ENCODE data around the gene MT1X. TPM values are rescaled to one million over a fixed set of nuclear protein-coding genes. Genes with fewer than 3 reads are reported as not detected.
"Not testable (repeated sequence)": the region's sequence is repeated elsewhere in the genome, so short reads cannot be mapped to it uniquely, and the experiment has no call there.

Gene MT1X
- total RNA-seq, 1 donor from 2014 or later = 603 TPM

DNA sequence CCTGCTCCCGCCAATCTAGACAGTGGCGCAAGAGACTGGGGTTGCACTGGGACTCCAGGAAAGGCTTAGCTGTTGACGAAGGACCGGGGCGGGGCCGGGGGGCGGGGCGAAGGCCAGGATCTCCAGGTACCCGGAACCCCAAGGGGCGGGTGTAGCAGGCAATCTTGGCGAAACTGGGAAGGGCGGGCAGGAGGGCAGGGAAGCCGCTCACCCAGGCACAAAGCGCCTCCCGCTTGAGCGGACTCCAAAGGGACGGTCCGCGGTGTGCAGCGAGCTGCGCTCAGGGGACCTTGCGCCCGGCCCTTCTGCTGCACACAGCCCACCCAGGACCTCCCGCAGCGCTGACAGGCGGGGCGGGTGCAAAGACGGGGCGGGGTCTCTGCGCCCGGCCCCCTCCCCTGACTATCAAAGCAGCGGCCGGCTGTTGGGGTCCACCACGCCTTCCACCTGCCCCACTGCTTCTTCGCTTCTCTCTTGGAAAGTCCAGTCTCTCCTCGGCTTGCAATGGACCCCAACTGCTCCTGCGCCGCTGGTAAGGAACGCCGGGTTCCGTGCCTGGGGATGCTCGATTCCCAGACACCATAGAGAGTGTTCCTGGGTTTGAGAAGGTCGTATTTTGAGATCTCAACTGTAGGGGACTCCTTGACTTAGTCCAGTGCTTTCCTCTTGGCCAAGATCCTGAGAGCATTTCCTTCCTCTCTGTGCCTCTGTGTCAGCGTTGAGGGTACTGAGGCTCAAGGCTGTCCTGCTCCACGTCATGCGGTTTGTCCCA, 24.5 kb upstream of the MT1X start, which contains the start of gene MT1F:
Gene MT1F, plus strand, starts transcription at position 405 of the 772 bp plus-strand sequence. Its CDS starts 100 bp downstream, at position 505.
- ATAC-seq = peak; percentile 89

DNA sequence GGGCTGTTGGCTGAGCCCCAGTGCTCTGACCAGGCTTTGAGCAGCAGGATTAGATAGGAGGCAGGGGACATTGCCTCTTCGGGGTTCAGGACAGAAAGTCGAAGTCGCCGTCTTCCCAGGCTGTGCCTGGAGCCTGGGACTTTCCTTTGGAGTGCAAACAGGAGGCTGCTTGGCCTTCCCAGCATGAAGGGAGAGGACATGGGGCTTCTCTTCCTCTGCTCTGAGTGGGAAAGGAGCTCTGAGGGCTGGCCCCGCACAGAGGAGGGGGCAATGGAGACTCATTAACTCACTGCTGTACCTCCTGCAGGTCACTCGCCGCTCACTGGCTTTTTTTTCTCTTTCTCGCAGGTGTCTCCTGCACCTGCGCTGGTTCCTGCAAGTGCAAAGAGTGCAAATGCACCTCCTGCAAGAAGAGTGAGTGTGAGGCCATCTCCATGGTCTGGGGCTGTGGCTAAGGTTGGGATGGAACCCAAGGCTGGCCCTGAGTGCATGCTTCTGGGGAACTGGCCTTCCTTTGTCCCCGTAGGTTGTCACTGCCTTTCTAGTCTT, 23.9 kb upstream of the MT1X start:
- no peak for ATAC-seq

DNA sequence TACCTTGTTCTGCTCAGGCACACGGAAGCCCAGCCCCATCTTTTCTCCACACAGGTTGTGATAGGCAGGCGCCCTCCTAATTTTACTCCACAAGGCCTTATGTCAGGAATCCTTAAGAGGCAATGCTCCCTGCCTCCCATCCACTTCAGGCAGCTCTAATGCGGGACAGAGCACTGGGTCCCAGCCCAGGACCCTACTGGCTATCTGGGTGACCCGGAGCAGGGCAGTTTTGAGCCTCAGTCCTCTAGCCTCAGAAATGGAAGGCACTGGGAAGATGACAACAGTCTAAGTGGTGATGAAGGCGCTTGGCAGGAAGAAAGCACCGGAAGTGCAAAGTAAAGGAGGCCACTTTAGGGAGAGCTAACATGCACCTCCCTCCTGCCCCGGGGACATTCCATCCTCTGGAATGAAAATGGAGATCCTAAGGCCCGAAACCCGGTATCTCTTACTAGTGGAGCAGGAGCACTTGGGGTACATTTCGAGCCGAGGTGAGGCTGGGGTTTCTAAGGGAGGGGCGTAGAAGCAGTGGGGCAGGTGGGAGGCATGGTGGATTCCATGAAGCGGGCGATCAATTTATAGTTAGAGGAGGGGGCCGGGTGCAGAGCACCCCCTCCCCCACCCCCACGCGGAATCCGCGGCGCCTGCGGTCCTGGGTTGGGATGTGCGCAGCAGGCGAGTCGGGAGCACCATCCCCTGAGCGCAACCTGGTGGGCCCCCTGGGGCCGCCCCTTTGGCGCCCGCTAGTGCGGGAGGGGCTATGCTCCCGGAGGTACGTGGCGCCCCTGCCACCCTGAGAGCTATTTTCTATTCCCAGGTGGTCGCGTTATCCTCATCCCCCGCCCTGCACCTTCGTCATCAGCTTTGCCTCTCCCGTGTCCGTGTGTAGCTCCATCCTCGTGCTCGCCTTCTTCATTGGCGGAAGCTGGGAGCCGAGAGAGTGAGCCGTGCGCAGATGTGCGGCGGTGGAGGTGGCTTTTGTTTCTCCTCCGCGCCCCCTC, 19.6 kb upstream of the MT1X start:
- no peak for ATAC-seq

DNA sequence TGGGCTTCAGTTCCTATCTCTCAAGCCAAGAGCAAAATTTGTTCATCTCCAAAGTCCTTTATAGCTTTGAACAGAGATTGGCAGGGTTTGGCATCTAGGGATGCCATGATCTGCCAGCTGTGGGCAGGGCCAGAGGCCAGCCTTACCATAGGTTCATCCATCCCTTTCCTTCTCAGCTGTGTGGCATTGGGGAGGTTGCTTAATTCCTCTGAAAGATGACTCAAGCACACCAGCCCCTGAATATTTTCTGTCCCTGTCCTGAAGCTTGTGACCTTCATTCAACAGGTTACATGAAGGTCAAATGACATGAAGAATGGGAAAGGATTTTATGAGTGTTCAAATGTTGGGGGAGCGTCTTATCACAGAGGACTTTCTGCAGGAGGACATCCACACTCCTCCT, 17.8 kb upstream of the MT1X start:
- no peak for ATAC-seq

DNA sequence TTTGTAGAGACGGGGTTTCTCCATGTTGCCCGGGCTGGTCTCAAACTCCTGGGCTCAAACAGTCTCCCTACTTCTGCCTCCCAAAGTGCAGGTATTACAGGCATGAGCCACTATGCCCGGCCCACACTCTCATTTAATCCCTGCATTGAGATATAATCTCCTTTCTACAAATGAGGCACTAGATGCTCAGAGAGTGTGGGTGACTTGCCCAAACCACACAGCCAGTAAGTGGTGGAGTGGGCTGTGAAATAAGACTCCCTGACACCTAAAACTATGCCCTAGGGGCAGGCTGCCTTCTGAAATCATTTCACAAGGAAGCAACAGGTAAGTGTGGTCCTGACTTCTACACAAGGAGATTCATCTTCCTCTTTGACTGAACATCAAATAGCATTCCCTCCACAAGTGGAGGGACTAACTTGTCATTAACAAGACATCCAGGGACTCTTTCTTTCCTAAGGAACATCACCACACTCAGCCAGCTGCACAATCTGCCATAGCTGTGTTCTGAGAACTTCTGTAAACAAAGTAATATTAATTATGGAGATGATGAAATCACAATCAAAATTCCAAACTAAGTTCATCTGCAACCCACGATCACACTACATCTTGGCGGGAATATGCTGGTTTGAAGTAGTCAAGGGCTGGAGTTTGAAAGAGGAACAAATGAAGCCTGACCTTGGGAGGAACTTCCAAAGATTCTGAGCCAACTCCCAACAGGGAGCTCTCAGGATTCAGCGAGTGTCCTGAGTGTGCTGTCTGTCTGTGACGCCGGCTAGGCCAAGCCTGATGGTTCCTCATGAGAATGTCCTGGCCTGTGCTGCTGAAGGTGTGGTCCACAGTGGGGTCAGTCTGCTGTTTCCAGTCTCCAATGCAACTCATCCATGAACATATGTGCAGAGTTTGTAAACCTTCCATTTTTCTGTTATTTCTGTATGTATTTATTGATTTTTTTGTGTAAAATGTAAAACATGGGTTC, 16.7 kb upstream of the MT1X start:
- not testable (repeated sequence) for ATAC-seq

DNA sequence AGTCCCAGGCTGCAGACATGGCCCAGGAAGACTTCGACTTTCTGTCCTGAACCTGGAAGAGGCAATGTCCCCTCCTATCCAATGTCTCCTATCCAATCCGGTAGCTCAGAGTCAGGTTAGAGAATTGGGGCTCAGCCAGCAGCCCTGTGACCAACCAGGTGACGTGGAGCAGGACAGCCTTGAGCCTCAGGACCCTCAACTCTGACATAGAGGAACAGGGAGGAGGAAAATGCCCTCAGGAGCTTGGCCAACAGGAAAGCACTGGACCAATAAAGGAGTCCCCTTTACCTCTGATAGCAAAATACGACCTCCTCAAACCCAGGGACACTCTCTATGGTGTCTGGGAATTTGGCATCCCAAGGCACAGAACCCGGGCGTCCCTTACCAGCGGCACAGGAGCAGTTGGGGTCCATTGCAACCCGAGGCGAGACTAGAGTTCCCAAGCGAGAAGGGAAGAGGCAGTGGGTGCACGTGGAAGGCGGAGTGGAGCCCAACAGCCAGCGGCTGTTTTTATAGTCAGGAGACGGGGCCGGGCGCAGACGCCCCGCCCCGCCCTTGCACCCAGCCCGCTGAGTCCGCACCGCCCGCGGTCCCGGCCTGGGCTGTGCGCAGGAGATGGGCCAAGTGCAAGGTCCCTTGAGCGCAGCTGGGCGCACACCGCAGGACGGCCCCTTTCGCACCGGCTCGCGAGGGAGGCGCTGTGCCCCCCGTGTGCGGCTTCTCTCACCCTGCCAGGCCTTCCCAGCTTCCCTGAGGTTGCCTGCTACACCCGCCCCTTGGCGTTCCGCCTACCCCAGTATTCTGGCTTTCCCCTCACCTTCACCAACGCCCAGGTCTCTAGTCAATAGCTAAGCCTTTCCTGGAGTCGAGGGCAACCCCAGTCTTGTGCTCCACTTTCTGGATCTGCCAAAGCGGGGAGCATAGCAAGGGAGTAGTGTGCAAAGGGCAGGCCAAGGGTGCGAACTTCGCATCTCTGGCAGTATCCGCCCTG, 14.4 kb upstream of the MT1X start, which contains the start of gene MT1G:
Gene MT1G, minus strand, starts transcription at position 485 of the 991 bp plus-strand sequence. Its CDS starts 72 bp downstream, at position 413.
- ATAC-seq = peak; percentile 80

DNA sequence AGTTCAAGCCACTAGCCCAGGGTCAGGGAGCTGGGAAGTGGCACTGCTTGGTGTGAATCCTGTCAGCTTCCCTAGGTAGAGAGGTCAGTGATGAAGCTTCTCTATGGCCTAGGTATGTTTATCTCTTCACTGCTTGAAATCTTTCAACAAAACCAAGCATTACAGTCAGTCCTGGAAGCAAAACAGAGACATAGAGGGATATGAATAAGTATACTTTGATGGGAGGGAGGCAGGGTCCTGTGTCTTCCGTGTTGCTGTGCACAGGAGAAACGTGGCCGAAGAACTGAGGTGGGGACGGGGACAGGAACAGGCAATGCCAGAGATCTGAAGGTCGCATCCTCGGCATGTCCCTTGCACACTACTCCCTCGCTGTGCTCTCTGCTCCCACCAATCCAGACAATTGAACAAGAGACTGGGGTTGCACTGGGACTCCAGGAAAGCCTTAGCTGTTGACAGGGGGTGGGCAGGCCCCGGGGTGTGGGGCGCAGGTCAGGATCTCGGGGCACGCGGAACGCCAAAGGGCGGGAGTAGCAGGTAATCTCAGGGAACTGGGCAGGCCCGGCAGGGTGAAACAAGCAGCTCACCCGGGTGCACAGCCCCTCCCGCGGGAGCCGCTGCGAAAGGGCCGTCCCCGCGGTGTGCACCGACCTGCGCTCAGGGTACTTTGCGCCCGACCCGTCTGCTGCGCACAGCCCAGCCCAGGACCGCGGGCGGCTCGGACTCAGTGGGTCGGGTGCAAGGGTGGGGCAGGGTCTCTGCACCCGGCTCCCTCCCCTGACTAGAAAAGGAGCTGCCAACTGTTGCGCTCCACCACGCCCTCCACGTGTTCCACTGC, 13.0 kb upstream of the MT1X start, which contains the start of gene MT1H:
Gene MT1H, plus strand, starts transcription at position 810 of the 835 bp plus-strand sequence. CDS start 71 bp downstream, outside the sequence.
- peak; percentile 77 for ATAC-seq

DNA sequence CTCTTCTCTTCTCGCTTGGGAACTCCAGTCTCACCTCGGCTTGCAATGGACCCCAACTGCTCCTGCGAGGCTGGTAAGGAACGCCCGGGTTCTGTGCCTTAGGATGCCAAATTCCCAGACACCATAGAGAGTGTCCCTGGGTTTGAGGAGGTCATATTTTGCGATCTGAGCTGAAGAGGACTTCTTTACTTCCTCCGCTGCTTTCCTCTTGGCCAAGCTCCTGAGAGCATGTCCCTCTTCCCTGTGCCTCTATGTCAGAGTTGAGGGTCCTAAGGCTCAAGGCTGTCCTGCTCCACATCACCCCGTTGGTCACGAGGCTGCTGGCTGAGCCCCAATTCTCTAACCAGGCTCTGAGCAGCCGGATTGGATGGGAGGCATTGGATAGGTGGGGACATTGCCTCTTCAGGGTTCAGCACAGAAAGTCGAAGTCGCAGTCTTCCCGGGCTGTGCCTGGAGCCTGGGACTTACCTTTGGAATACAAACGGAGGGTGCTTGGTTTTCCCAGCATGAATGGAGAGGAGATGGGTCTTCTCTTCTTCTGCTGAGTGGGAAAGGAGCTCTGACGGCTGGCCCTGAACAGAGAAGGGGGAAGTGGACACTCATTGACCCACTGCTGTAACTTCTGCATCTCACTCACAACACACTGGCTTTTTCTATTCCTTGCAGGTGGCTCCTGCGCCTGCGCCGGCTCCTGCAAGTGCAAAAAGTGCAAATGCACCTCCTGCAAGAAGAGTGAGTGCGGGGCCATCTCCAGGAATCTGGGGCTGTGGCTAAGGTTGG, 12.2 kb upstream of the MT1X start:
- no peak for ATAC-seq

DNA sequence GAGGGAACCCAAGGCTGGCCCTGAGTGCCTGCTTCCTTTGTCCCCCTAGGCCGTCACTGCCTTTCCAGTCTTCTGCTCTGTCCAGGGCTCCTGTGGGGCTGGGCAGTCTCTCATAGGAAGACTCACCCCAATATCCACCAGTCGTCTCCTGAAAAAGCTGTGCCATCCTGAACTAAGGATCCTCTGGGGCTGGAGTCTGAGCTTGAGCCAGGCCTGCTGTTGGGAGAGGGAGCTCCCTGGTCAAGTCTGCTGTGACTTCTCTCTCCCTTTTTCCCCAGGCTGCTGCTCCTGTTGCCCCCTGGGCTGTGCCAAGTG, 11.7 kb upstream of the MT1X start:
- ATAC-seq = no peak

DNA sequence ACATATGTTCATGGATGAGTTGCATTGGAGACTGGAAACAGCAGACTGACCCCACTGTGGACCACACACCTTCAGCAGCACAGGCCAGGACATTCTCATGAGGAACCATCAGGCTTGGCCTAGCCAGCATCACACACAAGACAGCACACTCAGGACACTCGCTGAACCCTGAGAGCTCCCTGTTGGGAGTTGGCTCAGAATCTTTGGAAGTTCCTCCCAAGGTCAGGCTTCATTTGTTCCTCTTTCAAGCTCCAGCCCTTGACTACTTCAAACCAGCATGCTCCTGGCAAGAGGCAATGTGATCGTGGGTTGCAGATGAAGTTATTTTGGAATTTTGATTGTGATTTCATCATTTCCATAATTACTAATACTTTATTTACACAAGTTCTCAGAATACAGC, 10.6 kb upstream of the MT1X start:
- ATAC-seq = not testable (repeated sequence)

DNA sequence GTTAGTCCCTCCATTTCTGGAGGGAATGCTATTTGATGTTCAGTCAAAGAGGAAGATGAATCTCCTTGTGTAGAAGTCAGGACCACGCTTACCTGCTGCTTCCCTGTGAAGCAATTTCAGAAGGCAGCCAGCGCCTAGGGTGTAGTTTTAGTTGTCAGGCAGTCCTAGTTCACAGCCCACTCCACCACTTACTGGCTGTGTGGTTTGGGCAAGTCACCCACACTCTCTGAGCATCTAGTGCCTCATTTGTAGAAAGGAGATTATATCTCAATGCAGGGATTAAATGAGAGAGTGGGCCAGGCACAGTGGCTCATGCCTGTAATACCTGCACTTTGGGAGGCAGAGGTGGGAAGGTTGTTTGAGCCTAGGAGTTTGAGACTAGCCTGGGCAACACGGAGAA, 10.1 kb upstream of the MT1X start:
- not testable (repeated sequence) for ATAC-seq

DNA sequence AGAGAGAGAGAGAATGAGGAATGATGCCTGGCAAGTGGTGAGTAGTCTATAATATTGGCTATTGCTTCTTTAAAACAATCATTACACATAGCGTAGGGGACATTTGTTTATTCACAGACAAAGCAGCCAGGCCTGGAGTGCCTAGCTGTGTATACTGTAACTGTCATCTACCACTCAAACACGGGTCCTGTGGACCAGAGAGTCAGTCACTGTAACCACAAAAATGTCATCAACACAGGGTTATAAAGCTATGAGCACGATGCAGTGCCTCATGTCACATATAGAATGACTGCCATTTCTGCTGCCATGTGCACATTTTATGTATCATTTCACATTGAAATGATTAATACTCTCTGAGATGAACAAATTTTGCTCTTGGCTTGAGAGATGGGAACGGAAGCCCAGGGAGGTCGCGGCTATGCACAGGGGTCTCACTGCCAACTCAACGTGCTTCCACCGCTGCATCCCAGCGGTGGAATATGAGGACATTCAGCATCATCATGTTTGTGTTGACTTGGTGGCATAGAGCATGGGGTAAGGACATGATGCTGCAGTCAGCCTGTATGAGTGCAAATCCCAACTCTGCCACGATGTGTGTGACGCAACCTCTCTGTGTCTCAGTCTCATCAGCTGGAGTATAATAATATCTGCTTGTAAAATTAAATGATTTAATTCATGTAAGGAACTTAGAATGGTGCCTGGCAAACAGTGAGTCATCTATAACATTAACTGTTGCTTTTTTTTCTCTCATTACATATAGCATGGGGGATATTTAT, 9.3 kb upstream of the MT1X start:
- ATAC-seq = no peak

DNA sequence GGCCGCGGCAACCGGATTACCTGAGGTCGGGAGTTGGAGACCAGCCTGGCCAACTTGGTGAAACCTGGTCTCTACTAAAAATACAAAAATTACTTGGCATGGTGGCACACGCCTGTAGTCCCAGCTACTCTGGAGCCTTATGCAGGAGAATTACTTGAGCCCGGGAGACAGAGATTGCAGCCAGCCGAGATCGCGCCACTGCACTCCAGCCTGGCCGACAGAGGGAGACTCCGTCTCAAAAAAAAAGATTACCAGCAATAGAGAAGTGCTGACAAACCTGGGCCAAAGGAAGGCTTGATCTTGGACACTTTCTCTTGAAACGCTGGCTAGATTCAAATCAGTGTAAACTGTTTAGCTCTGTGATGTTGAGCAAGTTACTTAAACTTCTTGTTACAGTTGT, 8.3 kb upstream of the MT1X start:
- ATAC-seq = no peak

DNA sequence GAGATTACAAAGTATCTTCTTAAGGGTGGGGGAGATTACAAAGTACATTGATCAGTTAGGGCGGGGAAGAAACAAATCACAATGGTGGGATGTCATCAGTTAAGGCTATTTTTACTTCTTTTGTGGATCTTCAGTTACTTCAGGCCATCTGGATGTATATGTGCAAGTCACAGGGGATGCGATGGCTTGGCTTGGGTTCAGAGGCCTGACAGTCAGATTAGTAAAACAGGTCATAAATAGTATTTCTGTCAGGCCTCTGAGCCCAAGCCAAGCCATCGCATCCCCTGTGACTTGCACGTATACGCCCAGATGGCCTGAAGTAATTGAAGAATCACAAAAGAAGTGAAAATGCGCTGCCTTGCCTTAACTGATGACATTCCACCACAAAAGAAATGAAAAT, 7.7 kb upstream of the MT1X start:
- not testable (repeated sequence) for ATAC-seq

DNA sequence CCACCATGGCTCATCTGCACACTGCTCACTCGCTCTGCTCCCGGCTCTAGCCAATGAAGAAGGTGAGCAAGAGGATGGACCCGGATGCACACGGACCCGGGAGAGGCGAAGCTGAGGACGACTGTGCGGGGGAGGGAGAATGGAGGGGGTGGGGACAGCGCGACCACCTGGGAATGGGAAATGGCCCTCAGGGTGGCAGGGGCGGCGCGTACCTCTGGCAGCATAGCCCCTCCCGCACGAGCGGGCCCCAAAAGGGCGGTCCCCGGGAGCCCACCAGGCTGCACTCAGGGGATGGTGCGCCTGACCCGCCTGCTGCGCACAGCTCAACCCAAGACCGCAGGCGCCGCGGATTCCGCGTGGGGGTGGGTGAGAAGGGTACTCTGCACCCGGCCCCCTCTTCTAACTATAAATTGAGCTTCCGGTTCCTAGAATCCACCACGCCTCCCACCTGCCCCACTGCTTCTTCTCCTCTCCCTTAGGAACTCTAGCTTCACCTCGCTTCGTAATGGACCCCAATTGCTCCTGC, 6.5 kb upstream of the MT1X start:
- ATAC-seq = no peak

DNA sequence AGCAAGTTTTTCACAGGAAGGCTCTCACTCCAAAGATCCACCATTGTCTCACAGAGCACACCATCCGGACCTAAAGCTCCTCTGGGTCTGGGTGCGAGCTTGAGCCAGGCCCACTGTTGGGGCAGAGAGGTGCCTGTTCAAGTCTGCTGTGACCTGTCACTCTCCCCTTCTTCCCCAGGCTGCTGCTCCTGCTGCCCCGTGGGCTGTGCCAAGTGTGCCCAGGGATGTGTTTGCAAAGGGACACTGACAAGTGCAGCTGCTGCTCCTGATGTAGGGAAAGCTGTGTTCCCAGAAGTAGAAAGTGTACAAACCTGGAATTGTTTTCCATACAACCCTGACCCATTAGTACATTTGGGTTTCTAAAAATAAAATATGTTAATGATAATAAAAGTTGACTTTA, 4.8 kb upstream of the MT1X start:
- no peak for ATAC-seq

DNA sequence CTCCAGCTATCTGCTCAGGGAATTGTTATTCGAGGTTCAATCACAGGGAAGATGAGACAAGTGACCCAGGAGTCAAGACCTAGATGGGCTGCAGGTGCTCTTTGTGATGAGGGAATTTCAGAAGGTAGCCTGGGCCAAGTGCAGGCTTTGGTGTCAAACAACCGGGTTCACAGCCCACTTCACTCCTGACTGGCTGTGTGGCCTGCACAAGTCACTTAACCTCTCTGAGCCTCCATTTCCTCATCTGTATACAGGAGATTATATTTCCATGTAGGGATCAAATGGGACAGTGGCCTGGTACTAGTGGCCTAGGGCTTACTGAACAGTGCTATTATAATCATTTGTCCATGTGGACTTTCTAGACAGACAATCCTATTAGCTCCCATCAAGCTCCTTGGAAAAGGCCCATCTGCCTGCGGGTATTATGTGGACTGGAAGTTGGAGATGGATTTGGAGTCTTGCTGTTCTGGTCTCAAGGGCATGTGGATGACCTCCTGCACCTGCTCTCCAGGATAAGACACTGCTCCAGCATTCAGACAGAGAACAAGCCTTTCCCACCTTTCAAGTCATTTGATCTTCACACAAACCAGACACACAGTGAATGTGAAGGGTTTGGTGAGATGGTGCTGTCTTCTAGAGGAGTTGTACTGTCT, 3.1 kb upstream of the MT1X start:
- ATAC-seq = no peak

Data from esophagus mucosa (tissue), 1 donor.